T-helper 9 cell (primary cell): ENCODE results near the gene GRIN1.
"Not testable (repeated sequence)": the region's sequence is repeated elsewhere in the genome, so short reads cannot be mapped to it uniquely, and the experiment has no call there.

ENCODE experiments used
- DNase-seq: peaks from one replicate; pipeline ENCODE4 v3.0.0-alpha.2; 2020

GRIN1 gene

DNA sequence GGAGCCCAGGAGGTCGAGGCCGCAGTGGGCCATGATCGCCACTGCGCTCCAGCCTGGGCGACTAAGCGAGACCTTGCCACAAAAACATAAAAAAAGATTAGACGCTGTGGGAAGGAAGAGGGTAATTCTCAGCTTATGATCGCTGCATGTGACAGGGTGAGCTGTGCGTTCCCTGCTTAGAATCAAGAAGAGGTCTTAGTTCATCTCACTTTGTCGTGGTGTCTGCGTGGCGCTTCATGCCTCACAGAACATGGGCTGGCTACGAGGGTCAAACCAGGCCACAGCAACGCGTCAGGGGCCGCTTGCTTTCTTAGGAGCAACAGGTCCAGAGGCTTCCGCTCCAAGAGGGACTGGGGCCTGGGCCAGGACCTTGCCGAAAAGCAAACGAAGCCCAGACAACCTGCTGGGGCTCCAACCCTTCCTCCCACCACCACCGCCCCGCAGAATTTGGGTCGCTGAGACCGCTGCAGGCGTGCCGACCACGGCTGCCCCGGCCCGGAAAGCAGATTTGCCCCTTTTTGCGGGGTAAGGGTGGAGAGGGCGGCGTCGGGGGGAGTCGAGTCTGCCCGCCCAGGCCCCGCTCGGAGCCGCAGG lies 10.0 kb upstream of the GRIN1 start:
- no peak for DNase-seq

DNA sequence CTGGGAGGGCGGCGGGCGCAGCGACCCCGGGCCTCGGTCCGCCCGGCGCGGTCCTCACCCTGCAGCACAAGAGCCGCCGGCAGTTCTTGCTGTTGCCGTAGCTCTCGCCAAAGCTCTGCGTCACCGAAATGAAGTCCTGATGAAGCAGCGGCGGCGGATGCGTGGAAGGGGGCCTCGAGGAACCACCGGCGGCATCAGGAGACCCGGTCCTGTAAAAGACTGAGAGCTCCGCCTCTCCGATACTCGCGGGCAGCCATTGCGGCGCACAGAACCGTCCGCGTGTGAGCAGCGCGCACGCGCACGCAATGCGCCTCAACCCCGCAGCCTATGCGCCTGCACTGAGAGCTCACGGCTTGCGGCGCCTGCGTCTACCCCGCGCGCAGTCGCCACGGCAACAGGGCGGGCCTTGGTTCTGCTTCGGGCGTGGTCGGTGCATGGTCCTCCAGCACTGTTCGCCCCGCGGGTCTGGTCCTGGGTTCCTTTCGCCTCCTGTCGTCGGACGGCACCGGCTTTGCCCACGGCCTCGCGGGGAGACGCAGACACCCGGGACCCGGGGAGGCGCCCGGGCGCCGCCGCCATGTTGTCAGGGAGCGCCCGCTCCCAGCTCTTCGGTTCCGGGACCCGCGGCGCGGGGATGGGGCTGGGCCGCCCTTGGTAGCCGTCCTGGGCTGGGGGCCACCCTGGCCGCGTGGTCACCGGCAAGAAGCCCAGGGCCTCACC lies 9.3 kb upstream of the GRIN1 start:
- DNase-seq, result peak; percentile 79

DNA sequence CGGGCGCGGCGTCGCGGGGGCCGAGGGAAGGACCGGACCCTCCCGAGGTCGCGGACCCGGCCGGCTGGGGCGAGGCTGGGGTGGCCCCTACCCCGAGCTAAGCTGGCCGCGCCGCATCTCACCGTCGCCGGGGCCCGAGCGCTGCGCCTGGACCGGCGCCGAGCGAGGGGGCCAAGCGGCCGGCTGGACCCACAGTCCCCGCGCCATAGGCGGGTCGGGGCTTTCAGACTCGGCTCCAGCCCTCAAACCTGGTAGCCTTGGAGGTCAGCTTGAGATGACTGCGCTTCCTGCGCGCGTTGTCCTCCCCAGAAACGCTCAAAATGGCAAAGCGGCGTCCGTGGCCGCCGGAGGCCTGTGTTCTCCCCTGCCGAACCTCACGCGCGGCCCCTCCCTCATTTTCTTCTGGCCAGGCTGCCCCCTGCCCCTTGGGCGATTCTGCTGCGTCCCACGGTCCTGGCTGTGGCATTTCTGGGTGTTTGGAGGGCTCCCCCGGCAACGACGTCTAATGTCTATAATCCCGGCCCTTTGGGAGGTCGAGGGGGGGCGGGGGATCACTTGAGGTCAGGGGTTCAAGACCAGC lies 8.7 kb upstream of the GRIN1 start:
- DNase-seq, result no peak

- no peak for DNase-seq
Measured at GRCh38 chr9:137134191-137134590, 4.8 kb upstream of the GRIN1 start.

GRCh38 chr9:137135154-137135553 lies 3.8 kb upstream of the GRIN1 start:
- DNase-seq, result not testable (repeated sequence)

DNA sequence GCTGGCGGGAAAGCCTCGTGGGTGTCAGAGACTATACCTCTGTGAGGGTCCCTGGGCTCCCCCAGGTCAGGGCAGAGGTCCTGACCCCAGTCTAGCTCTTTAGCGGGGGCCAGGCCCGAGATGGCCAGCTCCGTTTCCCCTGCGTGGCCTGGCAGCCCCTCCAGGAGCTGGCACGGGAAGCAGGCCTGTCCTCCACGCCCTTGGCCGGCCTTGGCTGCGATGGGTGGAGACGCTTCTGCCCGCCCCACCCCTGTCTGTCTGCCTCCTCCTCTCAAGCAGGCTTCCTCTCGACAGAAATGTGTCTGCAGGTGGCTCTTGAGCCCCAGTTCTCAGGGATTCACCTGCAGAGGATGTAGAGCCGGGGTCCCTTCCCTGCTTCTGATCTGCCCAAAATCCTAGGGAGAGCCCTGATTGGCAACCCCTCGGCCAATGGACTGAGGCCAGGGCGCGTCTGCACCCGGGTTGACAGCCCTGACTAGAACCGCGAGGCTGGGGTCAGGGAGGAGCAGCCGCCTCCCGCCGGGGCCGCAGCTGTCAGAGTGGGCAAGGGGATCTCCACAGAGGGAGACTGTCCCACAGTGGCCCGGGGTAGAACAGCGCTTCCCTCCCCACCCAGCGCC lies 2.6 kb upstream of the GRIN1 start:
- no peak for DNase-seq

GRCh38 chr9:137136881-137137607 lies 1.9 kb upstream of the GRIN1 start:
- DNase-seq, result no peak

DNA sequence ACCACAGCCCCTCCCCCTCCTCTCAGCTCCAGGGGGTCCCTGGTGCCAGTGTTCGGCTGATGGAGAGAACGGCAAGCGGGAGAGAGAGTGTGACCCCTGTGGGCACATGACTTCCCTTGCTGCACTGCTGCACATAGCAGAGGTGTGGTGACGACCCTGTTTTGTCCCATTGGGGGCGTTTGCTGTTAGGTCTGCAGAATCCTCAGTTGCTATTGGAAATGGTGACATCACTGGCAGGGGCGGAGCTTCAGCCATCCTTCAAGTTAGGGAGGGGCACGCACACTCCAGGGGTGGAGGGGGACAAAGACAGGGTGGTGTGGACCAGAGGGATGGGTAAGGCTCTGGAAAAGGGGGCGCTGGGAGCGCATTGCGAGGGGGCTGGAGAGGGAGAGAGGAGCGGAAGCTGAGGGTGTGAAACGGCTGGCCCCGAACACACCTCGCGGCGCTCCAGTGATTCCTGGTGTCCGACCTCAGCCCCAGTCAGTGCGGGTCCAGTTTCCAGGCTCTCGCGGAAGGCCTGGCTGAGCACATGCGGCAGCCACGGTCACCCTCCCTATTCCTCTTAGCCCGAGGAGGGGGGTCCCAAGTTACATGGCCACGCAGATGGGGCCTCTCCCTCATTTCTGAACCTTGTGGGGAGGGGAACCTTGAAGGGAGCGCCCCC lies 764 bp upstream of the GRIN1 start:
- no peak for DNase-seq

DNA sequence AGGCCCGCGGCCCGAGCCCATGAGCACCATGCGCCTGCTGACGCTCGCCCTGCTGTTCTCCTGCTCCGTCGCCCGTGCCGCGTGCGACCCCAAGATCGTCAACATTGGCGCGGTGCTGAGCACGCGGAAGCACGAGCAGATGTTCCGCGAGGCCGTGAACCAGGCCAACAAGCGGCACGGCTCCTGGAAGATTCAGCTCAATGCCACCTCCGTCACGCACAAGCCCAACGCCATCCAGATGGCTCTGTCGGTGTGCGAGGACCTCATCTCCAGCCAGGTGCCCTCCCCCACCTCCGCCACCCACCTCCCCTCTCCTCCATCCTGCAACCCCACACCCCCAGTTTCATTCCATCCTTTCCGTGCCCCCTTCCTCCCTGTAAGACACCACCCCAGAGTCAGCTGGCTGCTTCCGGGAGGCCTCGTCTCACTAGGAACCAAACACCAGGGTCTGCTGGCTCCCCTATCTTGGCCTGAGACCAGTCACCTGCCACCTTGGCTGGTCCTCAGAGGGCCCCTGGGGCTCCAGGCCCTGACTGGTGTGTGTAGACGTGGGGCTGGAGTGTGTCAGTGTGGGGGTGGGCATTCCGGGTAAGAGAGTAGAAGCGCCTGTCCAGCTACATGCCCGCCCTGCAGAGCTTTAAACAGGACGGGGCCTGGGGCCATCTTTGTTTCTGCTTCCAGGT lies 655 bp downstream of the GRIN1 start:
- no peak for DNase-seq

DNA sequence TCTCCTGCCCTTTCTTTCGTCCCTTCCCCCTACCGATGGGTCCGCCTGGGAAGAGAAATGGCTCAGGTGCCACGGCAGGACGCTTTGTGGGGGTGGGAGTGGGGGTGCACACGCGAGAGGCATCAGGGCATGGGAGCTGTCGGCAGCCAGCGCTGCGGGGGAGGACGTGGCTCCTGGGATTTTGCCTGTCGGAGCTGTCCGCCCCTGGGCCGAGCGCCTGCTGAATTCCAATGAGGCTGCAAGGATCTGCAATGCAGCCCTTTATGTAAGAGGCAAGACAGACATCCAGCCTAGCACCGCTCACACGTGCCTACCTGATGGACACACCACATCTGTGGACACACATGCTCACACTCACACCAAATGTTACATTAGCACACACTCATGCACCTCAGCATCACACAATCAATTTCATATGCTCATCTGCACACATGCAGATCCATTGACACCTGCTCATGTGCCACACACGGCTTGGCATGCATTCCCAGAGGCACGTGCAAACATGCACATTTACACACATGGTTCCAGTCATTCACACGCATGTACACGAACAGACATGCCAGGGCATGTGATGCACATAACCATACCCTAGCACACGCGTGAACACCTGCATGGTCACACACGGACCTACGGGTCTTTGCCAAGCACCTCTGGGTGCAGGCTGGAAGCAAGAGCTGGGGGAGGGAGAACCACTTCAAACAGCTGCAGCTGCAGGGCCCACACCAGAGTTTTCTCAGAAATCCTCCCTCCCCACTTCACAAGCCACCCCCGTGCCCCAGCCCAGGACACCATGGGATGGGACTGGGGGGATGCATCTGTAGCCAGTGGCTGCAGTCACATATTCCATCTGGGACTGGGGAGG lies 1.4 kb downstream of the GRIN1 start:
- DNase-seq, result no peak

GRCh38 chr9:137141050-137141810 lies 2.3 kb downstream of the GRIN1 start:
- no peak for DNase-seq

GRCh38 chr9:137141976-137142936 lies 3.3 kb downstream of the GRIN1 start:
- DNase-seq, result no peak

- DNase-seq, result no peak
Measured at GRCh38 chr9:137143459-137143858, 4.5 kb downstream of the GRIN1 start.

DNA sequence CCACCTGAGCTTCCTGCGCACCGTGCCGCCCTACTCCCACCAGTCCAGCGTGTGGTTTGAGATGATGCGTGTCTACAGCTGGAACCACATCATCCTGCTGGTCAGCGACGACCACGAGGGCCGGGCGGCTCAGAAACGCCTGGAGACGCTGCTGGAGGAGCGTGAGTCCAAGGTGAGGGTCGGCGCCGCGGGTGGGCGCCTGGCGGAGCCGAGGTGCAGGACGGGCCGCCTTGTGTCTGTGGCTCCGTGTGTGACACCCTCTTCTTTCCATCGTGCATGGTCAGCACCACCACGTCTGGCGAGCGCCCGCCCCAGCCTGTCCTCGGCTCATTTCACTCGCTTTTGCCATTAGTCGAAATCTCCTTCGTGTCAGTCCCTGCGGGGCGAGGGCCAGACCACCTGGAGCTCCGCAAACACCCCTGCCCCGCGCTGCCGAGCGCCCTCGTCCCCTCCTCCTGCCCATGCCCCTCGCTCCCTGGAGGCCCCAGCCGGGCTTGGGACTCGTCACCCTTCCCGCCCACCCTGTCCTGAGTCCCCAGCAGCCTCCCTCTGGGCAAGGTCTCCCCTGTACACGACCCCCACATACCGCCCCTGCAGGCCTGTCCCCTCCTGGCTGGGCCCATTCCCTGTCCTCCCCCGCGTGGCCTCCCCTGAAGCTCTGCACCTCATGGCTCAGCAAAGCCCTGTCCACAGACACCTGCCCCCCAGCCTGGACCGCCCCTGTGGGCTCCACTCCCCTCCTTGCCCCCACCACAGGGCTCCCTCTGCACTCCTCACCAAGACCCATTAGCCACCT lies 7.0 kb downstream of the GRIN1 start:
- DNase-seq, result no peak

GRCh38 chr9:137146527-137146918 lies 7.6 kb downstream of the GRIN1 start:
- no peak for DNase-seq

DNA sequence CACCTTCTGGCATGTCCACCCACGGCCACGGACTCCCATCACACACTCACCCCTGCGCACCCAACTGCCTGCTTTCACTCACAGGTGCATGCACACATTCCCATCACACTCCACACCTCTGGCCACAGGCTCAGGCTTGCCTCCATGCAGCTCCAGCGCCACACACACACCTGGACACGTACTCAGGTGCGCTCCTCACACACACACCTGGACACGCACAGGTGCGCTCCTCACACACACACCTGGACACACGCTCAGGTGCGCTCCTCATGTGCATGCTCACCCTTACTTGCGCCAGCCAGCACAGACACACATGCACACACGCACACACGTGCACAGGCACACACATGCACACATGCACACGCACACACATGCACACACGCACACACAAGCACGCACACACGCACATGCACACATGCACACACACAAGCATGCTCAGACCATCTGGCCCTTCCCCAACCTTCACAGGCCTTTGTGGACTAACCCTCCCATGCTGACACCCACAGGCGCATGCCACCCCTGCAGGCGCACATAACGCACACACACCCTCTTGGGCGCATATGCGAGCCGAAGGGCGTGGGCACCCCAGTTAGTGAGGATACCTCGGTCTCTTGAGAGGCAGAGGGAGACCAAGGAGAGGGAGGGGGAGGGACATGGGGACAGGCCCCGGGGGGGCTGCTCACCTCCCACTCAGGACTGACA lies 8.3 kb downstream of the GRIN1 start:
- DNase-seq, result no peak

- no peak for DNase-seq
Measured at GRCh38 chr9:137147793-137148160, 8.8 kb downstream of the GRIN1 start.

DNA sequence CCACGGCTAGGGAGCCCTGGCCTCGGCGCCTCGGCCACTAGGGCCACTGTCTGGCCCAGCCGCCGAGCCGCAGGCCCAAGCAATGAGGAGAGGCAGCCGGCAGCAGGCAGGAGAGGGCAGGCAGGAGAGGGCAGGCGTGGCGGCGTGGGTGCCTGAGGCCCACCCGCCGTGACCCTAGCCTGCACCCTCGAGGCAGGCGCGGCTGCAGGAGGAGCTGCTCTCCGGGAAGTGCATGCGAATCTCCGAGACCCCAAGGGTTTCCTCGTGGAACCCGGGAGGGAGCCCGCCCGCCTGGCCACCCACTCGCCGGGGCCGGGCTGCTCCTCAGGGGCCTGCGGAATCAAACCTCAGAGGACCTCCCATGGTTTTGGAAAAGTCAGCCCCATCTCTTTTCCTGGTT lies 9.3 kb downstream of the GRIN1 start:
- no peak for DNase-seq
